K562 (cell line): Measurements from ENCODE around the gene ZMIZ1.

Experiments
- ATF3 ChIP-seq, 2 experiments: fragments of 450-650 bp in 1 of 2; sonication (generic) in 1 of 2; formaldehyde crosslinking in 1 of 2; IDR thresholded peaks in 1 of 2; conservative IDR thresholded peaks in 1 of 2; 2 replicates each; pipeline versions ENCODE4 v1.6.1 to v1.8.1; 2016 to 2023; ENCODE audit warnings: mild to moderate bottlenecking in 2 of 2, moderate library complexity in 2 of 2, inconsistent platforms in 1 of 2, missing genetic modification reagents in 1 of 2
- BCLAF1 ChIP-seq, 2 experiments: fragments of 450-650 bp in 1 of 2; IDR thresholded peaks; 2 replicates each; pipeline ENCODE4 v1.6.1; 2011 to 2017; ENCODE audit warnings: low read depth in 2 of 2, antibody characterized with exemption in 1 of 2, borderline replicate concordance in 1 of 2, low read length in 1 of 2, mild to moderate bottlenecking in 1 of 2, mixed read lengths in 1 of 2; ENCODE audit not compliant: control insufficient read depth in 1 of 2
- FOXJ3 ChIP-seq: sonication (generic); formaldehyde crosslinking; IDR thresholded peaks from 2 replicates; pipeline ENCODE4 v1.4.0; 2020; ENCODE audit warnings: mild to moderate bottlenecking, missing genetic modification reagents
- NFYB ChIP-seq: IDR thresholded peaks from 2 replicates; pipeline ENCODE4 v1.6.1; 2011; ENCODE audit warnings: mild to moderate bottlenecking, moderate library complexity; ENCODE audit not compliant: insufficient read length; ENCODE audit errors: extremely low read depth
- PML ChIP-seq: IDR thresholded peaks from 2 replicates; pipeline ENCODE4 v1.6.1; 2012; ENCODE audit warnings: low read length, inconsistent platforms
- ZBTB7A ChIP-seq: IDR thresholded peaks from 2 replicates; pipeline ENCODE4 v1.6.1; 2011; ENCODE audit warnings: low read depth, mild to moderate bottlenecking, low read length, moderate library complexity, borderline replicate concordance; ENCODE audit not compliant: control insufficient read depth
- TF ChIP-seq, protein P1 (sequence below), 3 experiments: IDR thresholded peaks in 2 of 3; conservative IDR thresholded peaks in 1 of 3; 2 replicates each; pipeline ENCODE4 v1.5.1; 2011 to 2012; ENCODE audit warnings: low read length in 3 of 3, mild to moderate bottlenecking in 3 of 3, control low read depth in 2 of 3, improper control_type of control experiment in 1 of 3, inconsistent platforms in 1 of 3, low read depth in 1 of 3, mixed read lengths in 1 of 3, moderate library complexity in 1 of 3; ENCODE audit not compliant: insufficient read depth in 2 of 3
- TF ChIP-seq, protein P2 (sequence below): fragments of 250-450 bp; sonication (Bioruptor Pico); IDR thresholded peaks from 2 replicates; pipeline ENCODE4 v1.5.0; 2020; ENCODE audit warnings: mild to moderate bottlenecking, borderline replicate concordance

DNA sequence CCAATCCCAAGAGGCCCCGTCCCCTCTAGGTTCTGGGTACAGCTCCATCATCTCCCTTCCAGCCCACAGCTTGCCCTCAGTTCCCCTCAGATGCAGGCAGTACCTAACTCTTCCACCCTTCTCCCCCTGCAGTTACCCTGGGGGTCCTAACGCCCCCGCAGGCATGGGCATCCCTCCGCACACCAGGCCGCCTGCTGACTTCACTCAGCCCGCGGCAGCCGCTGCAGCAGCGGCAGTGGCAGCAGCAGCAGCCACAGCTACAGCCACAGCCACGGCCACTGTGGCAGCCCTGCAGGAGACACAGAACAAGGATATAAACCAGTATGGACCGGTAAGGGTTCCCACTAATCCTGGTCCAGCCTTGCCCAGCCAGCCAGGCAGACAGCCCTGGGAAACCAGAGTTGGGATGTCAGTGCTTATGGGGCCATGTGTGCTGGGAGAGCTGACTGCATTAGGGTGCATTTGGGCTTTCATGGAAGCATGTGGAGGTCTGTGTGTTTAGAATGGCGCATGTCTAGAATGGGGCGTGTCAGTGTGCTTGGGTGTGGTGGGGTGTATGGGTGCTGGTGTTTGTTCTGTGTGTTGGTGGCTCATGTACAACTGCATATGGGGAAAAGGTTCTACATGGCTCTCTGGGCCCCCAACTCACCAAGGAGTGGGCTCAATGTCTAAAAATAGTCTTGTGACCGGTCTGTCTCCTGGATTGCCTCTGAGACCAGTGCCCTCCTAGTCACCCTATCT is 223.4 kb downstream of the ZMIZ1 start:
- TF ChIP-seq PML: no peak
- TF ChIP-seq, protein P1, sequence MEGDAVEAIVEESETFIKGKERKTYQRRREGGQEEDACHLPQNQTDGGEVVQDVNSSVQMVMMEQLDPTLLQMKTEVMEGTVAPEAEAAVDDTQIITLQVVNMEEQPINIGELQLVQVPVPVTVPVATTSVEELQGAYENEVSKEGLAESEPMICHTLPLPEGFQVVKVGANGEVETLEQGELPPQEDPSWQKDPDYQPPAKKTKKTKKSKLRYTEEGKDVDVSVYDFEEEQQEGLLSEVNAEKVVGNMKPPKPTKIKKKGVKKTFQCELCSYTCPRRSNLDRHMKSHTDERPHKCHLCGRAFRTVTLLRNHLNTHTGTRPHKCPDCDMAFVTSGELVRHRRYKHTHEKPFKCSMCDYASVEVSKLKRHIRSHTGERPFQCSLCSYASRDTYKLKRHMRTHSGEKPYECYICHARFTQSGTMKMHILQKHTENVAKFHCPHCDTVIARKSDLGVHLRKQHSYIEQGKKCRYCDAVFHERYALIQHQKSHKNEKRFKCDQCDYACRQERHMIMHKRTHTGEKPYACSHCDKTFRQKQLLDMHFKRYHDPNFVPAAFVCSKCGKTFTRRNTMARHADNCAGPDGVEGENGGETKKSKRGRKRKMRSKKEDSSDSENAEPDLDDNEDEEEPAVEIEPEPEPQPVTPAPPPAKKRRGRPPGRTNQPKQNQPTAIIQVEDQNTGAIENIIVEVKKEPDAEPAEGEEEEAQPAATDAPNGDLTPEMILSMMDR (IDR thresholded peaks at IDR 0.05 in 2 of 3, conservative IDR thresholded peaks at IDR 0.05 in 1 of 3; ENCODE audit: insufficient read depth in 2 of 3, low read depth in 1 of 3, low read length in 3 of 3): no peak
- TF ChIP-seq NFYB: no peak
- TF ChIP-seq, protein P2, sequence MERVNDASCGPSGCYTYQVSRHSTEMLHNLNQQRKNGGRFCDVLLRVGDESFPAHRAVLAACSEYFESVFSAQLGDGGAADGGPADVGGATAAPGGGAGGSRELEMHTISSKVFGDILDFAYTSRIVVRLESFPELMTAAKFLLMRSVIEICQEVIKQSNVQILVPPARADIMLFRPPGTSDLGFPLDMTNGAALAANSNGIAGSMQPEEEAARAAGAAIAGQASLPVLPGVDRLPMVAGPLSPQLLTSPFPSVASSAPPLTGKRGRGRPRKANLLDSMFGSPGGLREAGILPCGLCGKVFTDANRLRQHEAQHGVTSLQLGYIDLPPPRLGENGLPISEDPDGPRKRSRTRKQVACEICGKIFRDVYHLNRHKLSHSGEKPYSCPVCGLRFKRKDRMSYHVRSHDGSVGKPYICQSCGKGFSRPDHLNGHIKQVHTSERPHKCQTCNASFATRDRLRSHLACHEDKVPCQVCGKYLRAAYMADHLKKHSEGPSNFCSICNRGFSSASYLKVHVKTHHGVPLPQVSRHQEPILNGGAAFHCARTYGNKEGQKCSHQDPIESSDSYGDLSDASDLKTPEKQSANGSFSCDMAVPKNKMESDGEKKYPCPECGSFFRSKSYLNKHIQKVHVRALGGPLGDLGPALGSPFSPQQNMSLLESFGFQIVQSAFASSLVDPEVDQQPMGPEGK: no peak
- no peak for TF ChIP-seq ZBTB7A
- no peak for TF ChIP-seq FOXJ3 (CRISPR knock-in tag)
- TF ChIP-seq ATF3 (IDR thresholded peaks at IDR 0.05): no peak
- no peak for TF ChIP-seq ATF3 (CRISPR knock-in tag; conservative IDR thresholded peaks at IDR 0.05)
- no peak for TF ChIP-seq BCLAF1 (IDR thresholded peaks at IDR 0.05; ENCODE audit: borderline replicate concordance in 1 of 2, control insufficient read depth in 1 of 2, low read depth in 2 of 2, low read length in 1 of 2)
